ENCODE results near the gene TRIM37. TPM values are rescaled to one million over a fixed set of nuclear protein-coding genes. Genes with fewer than 3 reads are reported as not detected.
A peak's percentile ranks its signal among the peaks of the same experiment; 100 is the strongest.

The TRIM37 gene
- total RNA-seq, 1 experiment from 2014 or later, result 37.7 TPM

DNA sequence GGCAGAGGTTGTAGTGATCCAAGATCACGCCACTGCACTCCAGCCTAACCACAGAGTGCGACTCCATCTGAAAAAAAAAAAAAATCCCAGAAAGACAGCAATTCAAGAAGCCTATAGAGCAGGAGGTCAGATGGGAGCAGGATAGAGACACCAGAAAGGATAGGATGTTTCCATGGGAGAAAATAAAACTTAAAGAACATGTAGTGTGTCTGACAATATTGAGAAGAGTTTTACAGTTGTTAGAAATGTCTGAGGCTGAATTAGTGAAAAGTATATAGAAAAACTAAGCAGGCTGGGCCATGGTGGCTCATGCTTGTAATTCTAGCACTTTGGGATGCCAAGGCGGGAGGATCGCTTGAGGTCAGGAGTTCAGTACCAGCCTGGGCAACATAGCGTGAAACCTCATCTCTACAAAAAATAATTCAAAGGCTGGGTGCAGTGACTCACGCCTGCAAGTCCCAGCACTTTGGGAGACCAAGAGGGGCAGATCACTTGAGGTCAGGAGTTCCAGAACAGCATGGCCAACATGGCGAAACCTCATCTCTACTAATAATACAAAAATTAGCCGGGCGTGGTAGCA is 15.3 kb upstream of the TRIM37 start:
- H3K27me3 ChIP-seq (replicated peaks; ENCODE audit: control insufficient read depth, insufficient read depth, low read length), result no peaks in the 10 kb centered on the region
- no peaks in the 10 kb centered on the region for H3K9me3 Mint-ChIP-seq (ENCODE audit: unreplicated experiment)
- DNase-seq, result no peak
- no peaks in the 10 kb centered on the region for H3K4me1 Mint-ChIP-seq (ENCODE audit: low read depth, unreplicated experiment)
- ChIA-PET CTCF (no interaction called here), POLR2A (no interaction called here)
- BruUV-seq (replicated peaks), result no TSS peak
- H3K36me3 Mint-ChIP-seq (ENCODE audit: insufficient read depth, unreplicated experiment), result peaks cover 76% of the 10 kb centered on the region
- no peaks in the 10 kb centered on the region for H3K4me1 ChIP-seq
- H3K27me3 Mint-ChIP-seq (ENCODE audit: insufficient read depth, unreplicated experiment), result no peaks in the 10 kb centered on the region
- H3K27ac Mint-ChIP-seq (ENCODE audit: unreplicated experiment), result no peak overlapping the region
- TF ChIP-seq, protein P1, sequence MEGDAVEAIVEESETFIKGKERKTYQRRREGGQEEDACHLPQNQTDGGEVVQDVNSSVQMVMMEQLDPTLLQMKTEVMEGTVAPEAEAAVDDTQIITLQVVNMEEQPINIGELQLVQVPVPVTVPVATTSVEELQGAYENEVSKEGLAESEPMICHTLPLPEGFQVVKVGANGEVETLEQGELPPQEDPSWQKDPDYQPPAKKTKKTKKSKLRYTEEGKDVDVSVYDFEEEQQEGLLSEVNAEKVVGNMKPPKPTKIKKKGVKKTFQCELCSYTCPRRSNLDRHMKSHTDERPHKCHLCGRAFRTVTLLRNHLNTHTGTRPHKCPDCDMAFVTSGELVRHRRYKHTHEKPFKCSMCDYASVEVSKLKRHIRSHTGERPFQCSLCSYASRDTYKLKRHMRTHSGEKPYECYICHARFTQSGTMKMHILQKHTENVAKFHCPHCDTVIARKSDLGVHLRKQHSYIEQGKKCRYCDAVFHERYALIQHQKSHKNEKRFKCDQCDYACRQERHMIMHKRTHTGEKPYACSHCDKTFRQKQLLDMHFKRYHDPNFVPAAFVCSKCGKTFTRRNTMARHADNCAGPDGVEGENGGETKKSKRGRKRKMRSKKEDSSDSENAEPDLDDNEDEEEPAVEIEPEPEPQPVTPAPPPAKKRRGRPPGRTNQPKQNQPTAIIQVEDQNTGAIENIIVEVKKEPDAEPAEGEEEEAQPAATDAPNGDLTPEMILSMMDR (IDR thresholded peaks at IDR 0.05; ENCODE audit: insufficient read depth in 1 of 2, low read depth in 1 of 2, low read length in 1 of 2, severe bottlenecking in 1 of 2, unreplicated experiment in 1 of 2), result no peak
- H3K4me3 ChIP-seq (ENCODE audit: low read depth, low read length), result no peak overlapping the region
- intact Hi-C loops (cut with micrococcal nuclease; ENCODE audit: unreplicated experiment), result no loop called here
- H3K4me3 Mint-ChIP-seq (ENCODE audit: unreplicated experiment), result no peak overlapping the region
- H3K36me3 ChIP-seq (ENCODE audit: control insufficient read depth, insufficient read depth, low read length), result no peaks in the 10 kb centered on the region
- H3K9me3 ChIP-seq, result no peaks in the 10 kb centered on the region

DNA sequence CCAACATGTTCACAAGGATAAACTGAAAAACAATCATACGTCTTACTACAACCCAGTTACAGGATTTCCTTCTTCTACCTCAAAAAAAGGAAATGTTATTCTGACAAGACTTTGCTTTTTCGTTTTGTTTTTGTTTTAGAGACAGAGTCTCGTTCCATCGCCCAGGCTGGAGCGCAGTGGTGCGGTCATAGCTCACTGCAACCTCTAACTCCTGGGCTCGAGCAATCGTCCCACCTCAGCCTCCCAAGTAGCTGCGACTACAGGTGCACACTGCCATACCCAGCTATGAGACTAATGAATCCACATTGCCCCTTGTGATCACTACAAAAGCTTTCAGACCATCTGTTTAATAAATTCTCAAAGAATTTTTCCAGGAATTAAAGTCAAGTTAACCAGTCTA is 8.8 kb upstream of the TRIM37 start:
- H3K36me3 ChIP-seq (ENCODE audit: control insufficient read depth, insufficient read depth, low read length), result no peaks in the 10 kb centered on the region; the same call in none of the 2 replicates
- H3K4me3 ChIP-seq (ENCODE audit: low read depth, low read length), result no peak overlapping the region
- Mint-ChIP-seq H3K9me3 (ENCODE audit: unreplicated experiment) (no peaks in the 10 kb centered on the region), H3K27me3 (ENCODE audit: insufficient read depth, unreplicated experiment) (no peaks in the 10 kb centered on the region), H3K27ac (ENCODE audit: unreplicated experiment) (no peak overlapping the region), H3K4me3 (ENCODE audit: unreplicated experiment) (no peak overlapping the region), H3K4me1 (ENCODE audit: low read depth, unreplicated experiment) (no peaks in the 10 kb centered on the region), H3K36me3 (ENCODE audit: insufficient read depth, unreplicated experiment) (peaks cover 90% of the 10 kb centered on the region)
- no TSS peak for BruUV-seq (replicated peaks)
- TF ChIP-seq, protein P1 (IDR thresholded peaks at IDR 0.05; ENCODE audit: insufficient read depth in 1 of 2, low read depth in 1 of 2, low read length in 1 of 2, severe bottlenecking in 1 of 2, unreplicated experiment in 1 of 2), result no peak
- H3K27me3 ChIP-seq (replicated peaks; ENCODE audit: control insufficient read depth, insufficient read depth, low read length), result no peaks in the 10 kb centered on the region
- POLR2A ChIA-PET, result no interaction called here
- H3K4me1 ChIP-seq, result no peaks in the 10 kb centered on the region
- DNase-seq, result no peak
- no peaks in the 10 kb centered on the region for H3K9me3 ChIP-seq
- CTCF ChIA-PET, result no interaction called here
- intact Hi-C loops (cut with micrococcal nuclease; ENCODE audit: unreplicated experiment), result no loop called here

DNA sequence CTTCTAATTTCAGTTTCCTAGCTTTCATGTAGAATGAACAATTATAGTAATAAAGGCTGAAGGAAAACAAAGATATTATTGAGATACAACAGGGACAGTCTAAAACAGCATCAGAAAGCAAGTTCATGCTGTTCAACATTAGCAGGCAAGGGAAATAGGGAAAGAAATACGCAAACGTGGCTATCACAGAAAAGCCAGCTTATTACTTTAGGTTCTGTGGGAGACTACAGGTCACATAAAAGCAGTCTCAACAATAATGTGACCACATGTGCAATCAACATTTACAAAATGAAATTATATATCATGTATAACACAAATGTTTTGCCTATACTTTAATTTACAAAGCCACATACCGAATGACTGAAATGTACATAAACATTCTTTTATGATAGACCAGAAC is 4.9 kb upstream of the TRIM37 start:
- no peaks in the 10 kb centered on the region for H3K9me3 Mint-ChIP-seq (ENCODE audit: unreplicated experiment)
- Histone ChIP-seq H3K4me3 (ENCODE audit: low read depth, low read length) (no peak overlapping the region), H3K4me1 (no peaks in the 10 kb centered on the region), H3K9me3 (no peaks in the 10 kb centered on the region), H3K27me3 (replicated peaks; ENCODE audit: control insufficient read depth, insufficient read depth, low read length) (no peaks in the 10 kb centered on the region), H3K36me3 (ENCODE audit: control insufficient read depth, insufficient read depth, low read length) (no peaks in the 10 kb centered on the region; the same call in none of the 2 replicates)
- peaks cover 86% of the 10 kb centered on the region for H3K36me3 Mint-ChIP-seq (ENCODE audit: insufficient read depth, unreplicated experiment)
- no peak overlapping the region for H3K4me3 Mint-ChIP-seq (ENCODE audit: unreplicated experiment)
- intact Hi-C loops (cut with micrococcal nuclease; ENCODE audit: unreplicated experiment), result no loop called here
- H3K27me3 Mint-ChIP-seq (ENCODE audit: insufficient read depth, unreplicated experiment), result no peaks in the 10 kb centered on the region
- no peak overlapping the region for H3K27ac Mint-ChIP-seq (ENCODE audit: unreplicated experiment)
- BruUV-seq (replicated peaks), result TSS peak; percentile 40
- ChIA-PET POLR2A (no interaction called here), CTCF (no interaction called here)
- no peak for DNase-seq
- peaks cover 9% of the 10 kb centered on the region for H3K4me1 Mint-ChIP-seq (ENCODE audit: low read depth, unreplicated experiment)
- TF ChIP-seq, protein P1 (IDR thresholded peaks at IDR 0.05; ENCODE audit: insufficient read depth in 1 of 2, low read depth in 1 of 2, low read length in 1 of 2, severe bottlenecking in 1 of 2, unreplicated experiment in 1 of 2), result no peak

Measured in Caco-2 (cell line).